ENCODE measurements around the gene MT1H. TPM values are rescaled to one million over a fixed set of nuclear protein-coding genes. Genes with fewer than 3 reads are reported as not detected.

The MT1H gene
- total and polyA plus RNA-seq, 2 donors (not counting 1 experiment from before 2014, with no cell fraction given): not detected

- no peaks in the 10 kb centered on the region for H4K20me1 ChIP-seq (ENCODE audit: control insufficient read depth, insufficient read depth, low read length, poor library complexity, severe bottlenecking)
- H3K27ac ChIP-seq (ENCODE audit: low read length in 2 of 2): no peak overlapping the region
- no peaks in the 10 kb centered on the region for H3K79me2 ChIP-seq (ENCODE audit: control insufficient read depth, insufficient read depth, low read length)
- H3K4me1 ChIP-seq (ENCODE audit: control insufficient read depth in 2 of 2, insufficient read depth in 2 of 2, low read length in 2 of 2): peaks cover 0 to 4% of the 10 kb centered on the region in 2 donors
- intact Hi-C loops (cut with micrococcal nuclease): no loop called here
- peaks cover 5% of the 10 kb centered on the region for H3K27me3 Mint-ChIP-seq
- ChIA-PET CTCF (interaction anchor here (0.6 to 0.7 kb wide), 2 partner anchors 24 to 30 kb away, joined by 3 read pairs; no protein-coding TSS in a partner anchor), POLR2A (no interaction called here)
- H3K4me3 ChIP-seq (ENCODE audit: control extremely low read depth in 1 of 5, extremely low read depth in 1 of 5, insufficient read depth in 1 of 5, low read depth in 2 of 5, low read length in 4 of 5): no peak overlapping the region
- H2AFZ ChIP-seq (ENCODE audit: insufficient read depth, low read depth, low read length, poor library complexity, severe bottlenecking): no peak overlapping the region
- no peaks in the 10 kb centered on the region for H3K36me3 ChIP-seq (replicated peaks in 1 of 2; ENCODE audit: control extremely low read depth in 1 of 2, control insufficient read depth in 1 of 2, extremely low read depth in 1 of 2, insufficient read depth in 2 of 2, low read length in 1 of 2)
- no peak for TF ChIP-seq EZH2 (IDR thresholded peaks at IDR 0.05; ENCODE audit: borderline replicate concordance, insufficient read depth, low read depth, low read length, poor library complexity, severe bottlenecking)
- no peak for TF ChIP-seq CTCF (IDR thresholded peaks at IDR 0.05)
- H3K9ac ChIP-seq (ENCODE audit: low read length): no peak overlapping the region
- peaks cover 0 to 18% (median 3%) of the 10 kb centered on the region in 3 donors for H3K9me3 ChIP-seq (ENCODE audit: control extremely low read depth in 1 of 3, control insufficient read depth in 2 of 3, insufficient read depth in 1 of 3, low read length in 2 of 3)
- H3K4me2 ChIP-seq (replicated peaks; ENCODE audit: low read depth, low read length, poor library complexity, severe bottlenecking): no peak overlapping the region
- H3K27me3 ChIP-seq (replicated peaks in 1 of 4; ENCODE audit: control extremely low read depth in 1 of 4, control insufficient read depth in 3 of 4, insufficient read depth in 4 of 4, low read length in 3 of 4): peaks cover 0 to 2% (median 0%) of the 10 kb centered on the region in 4 experiments
- peaks cover 5% of the 10 kb centered on the region for H3K4me1 Mint-ChIP-seq
- peaks cover 7% of the 10 kb centered on the region for H3K9me3 Mint-ChIP-seq (ENCODE audit: insufficient read depth)
- H3K27ac Mint-ChIP-seq: no peak overlapping the region
- ATAC-seq (ENCODE audit: low read depth) (no peak), DNase-seq (no peak)
- no peak overlapping the region for H3K4me3 Mint-ChIP-seq
- whole genome bisulfite sequencing (ENCODE audit: insufficient coverage): 91% methylated on average over 4 of the region's 5 CpGs
These were observed 28.0 kb downstream of the MT1H start for GRCh38 chr16:56697456-56698155.

GRCh38 chr16:56700195-56700594 is 30.6 kb downstream of the MT1H start:
- Mint-ChIP-seq H3K9me3 (ENCODE audit: insufficient read depth) (peaks cover 7% of the 10 kb centered on the region), H3K27ac (no peak overlapping the region), H3K4me1 (peaks cover 5% of the 10 kb centered on the region), H3K27me3 (peaks cover 3% of the 10 kb centered on the region), H3K4me3 (no peak overlapping the region)
- H4K20me1 ChIP-seq (ENCODE audit: control insufficient read depth, insufficient read depth, low read length, poor library complexity, severe bottlenecking): no peaks in the 10 kb centered on the region
- H3K4me3 ChIP-seq (ENCODE audit: control extremely low read depth in 1 of 5, extremely low read depth in 1 of 5, insufficient read depth in 1 of 5, low read depth in 2 of 5, low read length in 4 of 5): no peak overlapping the region
- H3K36me3 ChIP-seq (replicated peaks in 1 of 2; ENCODE audit: control extremely low read depth in 1 of 2, control insufficient read depth in 1 of 2, extremely low read depth in 1 of 2, insufficient read depth in 2 of 2, low read length in 1 of 2): no peaks in the 10 kb centered on the region
- no peak overlapping the region for H2AFZ ChIP-seq (ENCODE audit: insufficient read depth, low read depth, low read length, poor library complexity, severe bottlenecking)
- H3K4me2 ChIP-seq (replicated peaks; ENCODE audit: low read depth, low read length, poor library complexity, severe bottlenecking): no peak overlapping the region
- POLR2A ChIA-PET: no interaction called here
- WGBS (ENCODE audit: insufficient coverage): no CpG with 5 or more reads among the region's 1 CpG
- no peak for DNase-seq
- H3K79me2 ChIP-seq (ENCODE audit: control insufficient read depth, insufficient read depth, low read length): no peaks in the 10 kb centered on the region
- peaks cover 0 to 15% (median 3%) of the 10 kb centered on the region in 3 donors for H3K9me3 ChIP-seq (ENCODE audit: control extremely low read depth in 1 of 3, control insufficient read depth in 2 of 3, insufficient read depth in 1 of 3, low read length in 2 of 3)
- H3K9ac ChIP-seq (ENCODE audit: low read length): no peak overlapping the region
- TF ChIP-seq CTCF (IDR thresholded peaks at IDR 0.05) (no peak), EZH2 (IDR thresholded peaks at IDR 0.05; ENCODE audit: borderline replicate concordance, insufficient read depth, low read depth, low read length, poor library complexity, severe bottlenecking) (no peak)
- H3K27ac ChIP-seq (ENCODE audit: low read length in 2 of 2): no peak overlapping the region
- intact Hi-C loops (cut with micrococcal nuclease): loop anchor here (5.0 to 10.0 kb wide), 4 partner anchors 275 to 755 kb away; partner anchors contain the start of gene AMFR
- H3K4me1 ChIP-seq (ENCODE audit: control insufficient read depth in 2 of 2, insufficient read depth in 2 of 2, low read length in 2 of 2): peaks cover 0 to 4% of the 10 kb centered on the region in 2 donors
- CTCF ChIA-PET: interaction anchor here (0.6 to 3.6 kb wide), 10 partner anchors 9 to 690 kb away, joined by 3 to 53 read pairs (median 18); partner anchors contain the start of genes MT1X and MT2A
- peaks cover 0 to 1% (median 0%) of the 10 kb centered on the region in 4 experiments for H3K27me3 ChIP-seq (replicated peaks in 1 of 4; ENCODE audit: control extremely low read depth in 1 of 4, control insufficient read depth in 3 of 4, insufficient read depth in 4 of 4, low read length in 3 of 4)
- ATAC-seq (ENCODE audit: low read depth): no peak

Data from B cell (primary cell).